Measurements from ENCODE around the gene SLC16A3.

The SLC16A3 gene

DNA sequence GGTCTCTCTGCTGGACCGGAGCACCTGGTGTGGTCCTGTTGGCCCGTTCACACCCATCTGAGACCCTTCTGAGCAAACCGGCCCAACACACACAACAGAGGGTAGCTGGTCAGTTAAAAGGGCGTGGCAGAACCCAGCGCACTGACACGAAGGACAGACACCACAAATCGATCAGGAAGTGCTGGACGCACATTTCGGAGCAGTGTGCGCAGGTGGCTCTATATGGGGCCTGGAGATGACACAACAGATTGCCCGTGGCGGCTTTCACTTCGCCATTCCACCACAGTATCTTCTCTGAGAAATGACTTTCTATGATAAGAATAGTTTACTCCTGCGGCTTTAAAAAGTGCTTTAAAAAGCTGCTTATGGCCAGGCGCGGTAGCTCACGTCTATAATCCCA lies 28.7 kb upstream of the SLC16A3 start:
- no peaks in the 10 kb centered on the region for H3K27me3 ChIP-seq (ENCODE audit: insufficient read depth, poor library complexity, severe bottlenecking)
- H3K27ac ChIP-seq (replicated peaks), result no peak overlapping the region
- TF ChIP-seq GABPA (IDR thresholded peaks at IDR 0.05; ENCODE audit: low read depth) (no peak), POLR2AphosphoS5 (IDR thresholded peaks at IDR 0.05; ENCODE audit: low read depth) (no peak), SPI1 (IDR thresholded peaks at IDR 0.05; ENCODE audit: borderline replicate concordance, low read depth) (no peak)
- TF ChIP-seq, protein P1, sequence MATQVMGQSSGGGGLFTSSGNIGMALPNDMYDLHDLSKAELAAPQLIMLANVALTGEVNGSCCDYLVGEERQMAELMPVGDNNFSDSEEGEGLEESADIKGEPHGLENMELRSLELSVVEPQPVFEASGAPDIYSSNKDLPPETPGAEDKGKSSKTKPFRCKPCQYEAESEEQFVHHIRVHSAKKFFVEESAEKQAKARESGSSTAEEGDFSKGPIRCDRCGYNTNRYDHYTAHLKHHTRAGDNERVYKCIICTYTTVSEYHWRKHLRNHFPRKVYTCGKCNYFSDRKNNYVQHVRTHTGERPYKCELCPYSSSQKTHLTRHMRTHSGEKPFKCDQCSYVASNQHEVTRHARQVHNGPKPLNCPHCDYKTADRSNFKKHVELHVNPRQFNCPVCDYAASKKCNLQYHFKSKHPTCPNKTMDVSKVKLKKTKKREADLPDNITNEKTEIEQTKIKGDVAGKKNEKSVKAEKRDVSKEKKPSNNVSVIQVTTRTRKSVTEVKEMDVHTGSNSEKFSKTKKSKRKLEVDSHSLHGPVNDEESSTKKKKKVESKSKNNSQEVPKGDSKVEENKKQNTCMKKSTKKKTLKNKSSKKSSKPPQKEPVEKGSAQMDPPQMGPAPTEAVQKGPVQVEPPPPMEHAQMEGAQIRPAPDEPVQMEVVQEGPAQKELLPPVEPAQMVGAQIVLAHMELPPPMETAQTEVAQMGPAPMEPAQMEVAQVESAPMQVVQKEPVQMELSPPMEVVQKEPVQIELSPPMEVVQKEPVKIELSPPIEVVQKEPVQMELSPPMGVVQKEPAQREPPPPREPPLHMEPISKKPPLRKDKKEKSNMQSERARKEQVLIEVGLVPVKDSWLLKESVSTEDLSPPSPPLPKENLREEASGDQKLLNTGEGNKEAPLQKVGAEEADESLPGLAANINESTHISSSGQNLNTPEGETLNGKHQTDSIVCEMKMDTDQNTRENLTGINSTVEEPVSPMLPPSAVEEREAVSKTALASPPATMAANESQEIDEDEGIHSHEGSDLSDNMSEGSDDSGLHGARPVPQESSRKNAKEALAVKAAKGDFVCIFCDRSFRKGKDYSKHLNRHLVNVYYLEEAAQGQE (IDR thresholded peaks at IDR 0.05; ENCODE audit: insufficient replicate concordance, low read depth), result no peak
- TF ChIP-seq, protein P2, sequence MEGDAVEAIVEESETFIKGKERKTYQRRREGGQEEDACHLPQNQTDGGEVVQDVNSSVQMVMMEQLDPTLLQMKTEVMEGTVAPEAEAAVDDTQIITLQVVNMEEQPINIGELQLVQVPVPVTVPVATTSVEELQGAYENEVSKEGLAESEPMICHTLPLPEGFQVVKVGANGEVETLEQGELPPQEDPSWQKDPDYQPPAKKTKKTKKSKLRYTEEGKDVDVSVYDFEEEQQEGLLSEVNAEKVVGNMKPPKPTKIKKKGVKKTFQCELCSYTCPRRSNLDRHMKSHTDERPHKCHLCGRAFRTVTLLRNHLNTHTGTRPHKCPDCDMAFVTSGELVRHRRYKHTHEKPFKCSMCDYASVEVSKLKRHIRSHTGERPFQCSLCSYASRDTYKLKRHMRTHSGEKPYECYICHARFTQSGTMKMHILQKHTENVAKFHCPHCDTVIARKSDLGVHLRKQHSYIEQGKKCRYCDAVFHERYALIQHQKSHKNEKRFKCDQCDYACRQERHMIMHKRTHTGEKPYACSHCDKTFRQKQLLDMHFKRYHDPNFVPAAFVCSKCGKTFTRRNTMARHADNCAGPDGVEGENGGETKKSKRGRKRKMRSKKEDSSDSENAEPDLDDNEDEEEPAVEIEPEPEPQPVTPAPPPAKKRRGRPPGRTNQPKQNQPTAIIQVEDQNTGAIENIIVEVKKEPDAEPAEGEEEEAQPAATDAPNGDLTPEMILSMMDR (IDR thresholded peaks at IDR 0.05; ENCODE audit: insufficient read depth, low read length), result no peak
- H3K4me3 ChIP-seq (replicated peaks; ENCODE audit: insufficient read depth, low read length), result no peak overlapping the region
- no peak for DNase-seq (ENCODE audit: low read depth in 1 of 2, low spot score in 1 of 2)

DNA sequence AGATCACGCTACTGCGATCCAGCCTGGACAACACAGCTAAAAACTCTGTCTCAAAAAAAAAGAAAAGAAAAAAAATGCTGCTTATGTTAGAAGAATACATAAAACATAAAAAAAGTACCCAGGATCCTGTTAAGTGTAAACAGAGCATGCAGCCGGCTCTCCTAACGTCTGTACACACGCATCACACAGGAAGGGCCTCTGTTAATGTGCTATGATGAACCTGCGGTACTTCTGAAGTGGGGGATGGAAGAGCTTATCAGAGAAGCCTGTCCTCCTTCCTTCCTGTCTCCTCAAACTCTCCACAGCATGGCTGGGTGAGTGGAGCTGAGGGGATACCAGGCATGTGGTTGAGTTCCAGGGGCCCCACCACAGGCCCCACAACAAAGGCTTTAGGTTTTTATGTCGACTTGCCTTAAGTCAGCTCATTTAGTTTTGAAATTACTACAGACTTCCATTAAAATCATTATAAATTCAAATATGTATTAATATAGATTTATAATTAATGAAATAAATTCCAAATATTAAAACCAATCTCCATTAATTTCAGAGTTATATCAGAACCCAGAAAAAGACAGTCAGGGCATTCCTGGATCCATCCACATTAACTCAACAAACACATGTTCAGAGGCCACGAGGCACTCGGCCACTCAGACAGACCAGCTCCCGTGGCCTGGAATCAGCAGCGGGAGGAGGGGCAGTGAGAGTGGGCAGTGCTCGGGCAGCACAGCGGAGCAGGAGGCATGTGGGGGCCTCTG lies 27.9 kb upstream of the SLC16A3 start:
- DNase-seq (ENCODE audit: low read depth in 1 of 2, low spot score in 1 of 2), result no peak
- Histone ChIP-seq H3K4me3 (replicated peaks; ENCODE audit: insufficient read depth, low read length) (no peak overlapping the region), H3K27me3 (ENCODE audit: insufficient read depth, poor library complexity, severe bottlenecking) (no peaks in the 10 kb centered on the region), H3K27ac (replicated peaks) (no peak overlapping the region)
- TF ChIP-seq, protein P1 (IDR thresholded peaks at IDR 0.05; ENCODE audit: insufficient replicate concordance, low read depth), result no peak

DNA sequence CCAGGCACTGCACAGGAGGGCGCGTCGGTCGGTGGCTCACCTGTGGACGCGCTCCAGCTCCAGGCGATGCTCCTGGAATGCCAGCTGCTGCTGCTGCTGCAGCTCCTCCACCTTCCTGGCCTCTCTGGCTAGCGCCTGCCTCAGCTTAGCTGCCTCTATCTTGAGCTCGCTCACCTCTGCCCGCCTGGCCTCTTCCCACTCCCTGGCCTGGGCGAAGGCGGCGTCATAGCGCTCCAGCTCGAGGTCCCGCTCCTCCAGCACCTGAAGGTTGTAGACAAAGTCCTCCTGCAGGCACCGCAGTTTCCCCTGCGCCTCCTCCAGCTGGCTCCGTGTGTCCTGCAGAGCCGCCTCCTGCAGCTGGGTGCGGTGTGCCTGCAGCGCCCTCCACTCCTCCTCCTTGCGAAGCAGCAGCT lies 27.3 kb upstream of the SLC16A3 start:
- H3K27ac ChIP-seq (replicated peaks), result no peak overlapping the region
- no peaks in the 10 kb centered on the region for H3K27me3 ChIP-seq (ENCODE audit: insufficient read depth, poor library complexity, severe bottlenecking)
- TF ChIP-seq POLR2AphosphoS5 (IDR thresholded peaks at IDR 0.05; ENCODE audit: low read depth) (no peak), GABPA (IDR thresholded peaks at IDR 0.05; ENCODE audit: low read depth) (no peak), SPI1 (IDR thresholded peaks at IDR 0.05; ENCODE audit: borderline replicate concordance, low read depth) (no peak)
- TF ChIP-seq, protein P2 (IDR thresholded peaks at IDR 0.05; ENCODE audit: insufficient read depth, low read length), result no peak
- TF ChIP-seq, protein P1 (IDR thresholded peaks at IDR 0.05; ENCODE audit: insufficient replicate concordance, low read depth), result no peak
- H3K4me3 ChIP-seq (replicated peaks; ENCODE audit: insufficient read depth, low read length), result no peak overlapping the region
- no peak for DNase-seq (ENCODE audit: low read depth in 1 of 2, low spot score in 1 of 2)

Measured in HL-60 (cell line).